H1 (cell line): ENCODE data around the gene NGFR. TPM values are rescaled to one million over a fixed set of nuclear protein-coding genes. Genes with fewer than 3 reads are reported as not detected.

Experiments
- ASH2L ChIP-seq: fragments of 200-600, 300-600 bp; sonication (generic); IDR thresholded peaks from one replicate; pipeline ENCODE4 v1.7.1; 2017; ENCODE audit warnings: low read length
- CBX5 ChIP-seq: fragments of 300-800, 300-1000 bp; sonication (generic); IDR thresholded peaks from 2 replicates; pipeline ENCODE4 v1.7.1; 2016; ENCODE audit warnings: antibody characterized with exemption, low read length, low read depth
- HDAC6 ChIP-seq: IDR thresholded peaks from one replicate; pipeline ENCODE4 v1.7.1; 2012; ENCODE audit warnings: low read depth, mild to moderate bottlenecking, inconsistent platforms, low read length, moderate library complexity
- KDM4A ChIP-seq: IDR thresholded peaks from one replicate; pipeline ENCODE4 v1.7.1; 2012; ENCODE audit warnings: low read depth, mild to moderate bottlenecking, moderate library complexity, low read length, inconsistent platforms; ENCODE audit not compliant: severe bottlenecking
- RBBP5 ChIP-seq: IDR thresholded peaks from 2 replicates; pipeline ENCODE4 v1.7.1; 2012; ENCODE audit warnings: low read depth, mild to moderate bottlenecking, inconsistent platforms, low read length, moderate library complexity, borderline replicate concordance
- SAP30 ChIP-seq: fragments of 300-600 bp; sonication (generic); IDR thresholded peaks from 2 replicates; pipeline ENCODE4 v1.7.1; 2012; ENCODE audit warnings: low read length, moderate library complexity, mild to moderate bottlenecking, inconsistent platforms; ENCODE audit not compliant: insufficient read depth, insufficient replicate concordance
- SP1 ChIP-seq: IDR thresholded peaks from 2 replicates; pipeline ENCODE4 v1.6.1; 2011; ENCODE audit warnings: low read depth, low read length
- TEAD4 ChIP-seq: IDR thresholded peaks from 2 replicates; pipeline ENCODE4 v1.6.1; 2012; ENCODE audit warnings: low read depth, low read length, inconsistent platforms, mixed read lengths
- polyA plus RNA-seq, 7 experiments: library from polyadenylated mRNA; depleted of rRNA in 3 of 7; stranded (reverse) in 5 of 7; unstranded in 2 of 7; fragments of >200 nt in 5 of 7; fragments of 200-250 nt in 2 of 7; gene quantifications; 1 replicate in 5 of 7; 2 replicates in 1 of 7; 4 replicates in 1 of 7; pipeline versions ENCODE4 v1.2.1 to v1.2.3, GENCODE V29; 2011 to 2013; ENCODE audit warnings: missing spikeins in 2 of 7, mixed read lengths in 2 of 7
- total RNA-seq: library from RNA; stranded (reverse); fragmentation: NEBNext Ultra II Directional; extraction: Animal tissue kit (Norgen Biotek cat#: 25700); gene quantifications from 2 replicates; pipeline ENCODE4 v1.2.1, GENCODE V29; 2021
- TF ChIP-seq, protein P1 (sequence below): fragments of 300-600 bp; sonication (generic); IDR thresholded peaks from 2 replicates; pipeline ENCODE4 v1.7.1; 2012; ENCODE audit warnings: low read length, moderate library complexity, mild to moderate bottlenecking, inconsistent platforms; ENCODE audit not compliant: insufficient replicate concordance

NGFR gene
- total and polyA plus RNA-seq, 2 of the 8 experiments (the other 6 are each of a cell fraction or from before 2014, with no cell fraction given) = 8.1 to 10.3 TPM

DNA sequence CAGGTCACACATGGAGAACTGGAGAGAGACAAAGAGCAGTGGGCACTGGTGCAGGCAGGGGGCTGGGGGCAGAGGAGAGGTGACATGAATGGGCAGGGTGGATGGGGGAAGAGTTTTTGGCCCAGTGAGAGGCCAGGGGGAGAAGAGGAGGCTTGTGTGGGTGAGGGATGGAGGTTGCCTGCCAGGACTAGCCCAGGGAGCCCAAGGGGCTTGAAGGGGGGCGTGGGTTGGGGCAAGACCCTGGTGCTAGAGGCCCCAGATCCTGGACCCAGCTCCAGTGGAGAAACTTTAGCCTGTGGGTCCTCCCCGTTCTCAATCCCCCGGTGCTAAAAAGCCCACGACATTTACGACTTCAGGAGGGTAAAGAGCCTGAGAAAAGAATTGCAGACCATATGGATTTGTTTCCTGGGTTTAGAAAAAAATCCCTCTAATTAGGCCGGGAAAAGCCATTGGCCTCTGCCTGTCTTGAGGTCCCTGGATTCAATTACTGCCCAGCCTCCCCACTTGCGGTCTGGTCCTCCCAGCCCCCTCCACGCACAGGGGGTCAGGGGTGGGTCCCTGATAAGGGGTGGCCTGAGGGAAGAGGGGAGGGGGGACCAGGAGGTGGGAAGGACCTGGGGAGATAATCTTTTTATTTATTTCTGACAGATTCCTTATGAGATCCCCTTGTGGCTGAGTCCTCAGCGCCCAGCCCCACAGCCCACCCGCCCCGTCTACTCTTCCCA is 33.0 kb downstream of the NGFR start (continued):
- TF ChIP-seq, protein P1, sequence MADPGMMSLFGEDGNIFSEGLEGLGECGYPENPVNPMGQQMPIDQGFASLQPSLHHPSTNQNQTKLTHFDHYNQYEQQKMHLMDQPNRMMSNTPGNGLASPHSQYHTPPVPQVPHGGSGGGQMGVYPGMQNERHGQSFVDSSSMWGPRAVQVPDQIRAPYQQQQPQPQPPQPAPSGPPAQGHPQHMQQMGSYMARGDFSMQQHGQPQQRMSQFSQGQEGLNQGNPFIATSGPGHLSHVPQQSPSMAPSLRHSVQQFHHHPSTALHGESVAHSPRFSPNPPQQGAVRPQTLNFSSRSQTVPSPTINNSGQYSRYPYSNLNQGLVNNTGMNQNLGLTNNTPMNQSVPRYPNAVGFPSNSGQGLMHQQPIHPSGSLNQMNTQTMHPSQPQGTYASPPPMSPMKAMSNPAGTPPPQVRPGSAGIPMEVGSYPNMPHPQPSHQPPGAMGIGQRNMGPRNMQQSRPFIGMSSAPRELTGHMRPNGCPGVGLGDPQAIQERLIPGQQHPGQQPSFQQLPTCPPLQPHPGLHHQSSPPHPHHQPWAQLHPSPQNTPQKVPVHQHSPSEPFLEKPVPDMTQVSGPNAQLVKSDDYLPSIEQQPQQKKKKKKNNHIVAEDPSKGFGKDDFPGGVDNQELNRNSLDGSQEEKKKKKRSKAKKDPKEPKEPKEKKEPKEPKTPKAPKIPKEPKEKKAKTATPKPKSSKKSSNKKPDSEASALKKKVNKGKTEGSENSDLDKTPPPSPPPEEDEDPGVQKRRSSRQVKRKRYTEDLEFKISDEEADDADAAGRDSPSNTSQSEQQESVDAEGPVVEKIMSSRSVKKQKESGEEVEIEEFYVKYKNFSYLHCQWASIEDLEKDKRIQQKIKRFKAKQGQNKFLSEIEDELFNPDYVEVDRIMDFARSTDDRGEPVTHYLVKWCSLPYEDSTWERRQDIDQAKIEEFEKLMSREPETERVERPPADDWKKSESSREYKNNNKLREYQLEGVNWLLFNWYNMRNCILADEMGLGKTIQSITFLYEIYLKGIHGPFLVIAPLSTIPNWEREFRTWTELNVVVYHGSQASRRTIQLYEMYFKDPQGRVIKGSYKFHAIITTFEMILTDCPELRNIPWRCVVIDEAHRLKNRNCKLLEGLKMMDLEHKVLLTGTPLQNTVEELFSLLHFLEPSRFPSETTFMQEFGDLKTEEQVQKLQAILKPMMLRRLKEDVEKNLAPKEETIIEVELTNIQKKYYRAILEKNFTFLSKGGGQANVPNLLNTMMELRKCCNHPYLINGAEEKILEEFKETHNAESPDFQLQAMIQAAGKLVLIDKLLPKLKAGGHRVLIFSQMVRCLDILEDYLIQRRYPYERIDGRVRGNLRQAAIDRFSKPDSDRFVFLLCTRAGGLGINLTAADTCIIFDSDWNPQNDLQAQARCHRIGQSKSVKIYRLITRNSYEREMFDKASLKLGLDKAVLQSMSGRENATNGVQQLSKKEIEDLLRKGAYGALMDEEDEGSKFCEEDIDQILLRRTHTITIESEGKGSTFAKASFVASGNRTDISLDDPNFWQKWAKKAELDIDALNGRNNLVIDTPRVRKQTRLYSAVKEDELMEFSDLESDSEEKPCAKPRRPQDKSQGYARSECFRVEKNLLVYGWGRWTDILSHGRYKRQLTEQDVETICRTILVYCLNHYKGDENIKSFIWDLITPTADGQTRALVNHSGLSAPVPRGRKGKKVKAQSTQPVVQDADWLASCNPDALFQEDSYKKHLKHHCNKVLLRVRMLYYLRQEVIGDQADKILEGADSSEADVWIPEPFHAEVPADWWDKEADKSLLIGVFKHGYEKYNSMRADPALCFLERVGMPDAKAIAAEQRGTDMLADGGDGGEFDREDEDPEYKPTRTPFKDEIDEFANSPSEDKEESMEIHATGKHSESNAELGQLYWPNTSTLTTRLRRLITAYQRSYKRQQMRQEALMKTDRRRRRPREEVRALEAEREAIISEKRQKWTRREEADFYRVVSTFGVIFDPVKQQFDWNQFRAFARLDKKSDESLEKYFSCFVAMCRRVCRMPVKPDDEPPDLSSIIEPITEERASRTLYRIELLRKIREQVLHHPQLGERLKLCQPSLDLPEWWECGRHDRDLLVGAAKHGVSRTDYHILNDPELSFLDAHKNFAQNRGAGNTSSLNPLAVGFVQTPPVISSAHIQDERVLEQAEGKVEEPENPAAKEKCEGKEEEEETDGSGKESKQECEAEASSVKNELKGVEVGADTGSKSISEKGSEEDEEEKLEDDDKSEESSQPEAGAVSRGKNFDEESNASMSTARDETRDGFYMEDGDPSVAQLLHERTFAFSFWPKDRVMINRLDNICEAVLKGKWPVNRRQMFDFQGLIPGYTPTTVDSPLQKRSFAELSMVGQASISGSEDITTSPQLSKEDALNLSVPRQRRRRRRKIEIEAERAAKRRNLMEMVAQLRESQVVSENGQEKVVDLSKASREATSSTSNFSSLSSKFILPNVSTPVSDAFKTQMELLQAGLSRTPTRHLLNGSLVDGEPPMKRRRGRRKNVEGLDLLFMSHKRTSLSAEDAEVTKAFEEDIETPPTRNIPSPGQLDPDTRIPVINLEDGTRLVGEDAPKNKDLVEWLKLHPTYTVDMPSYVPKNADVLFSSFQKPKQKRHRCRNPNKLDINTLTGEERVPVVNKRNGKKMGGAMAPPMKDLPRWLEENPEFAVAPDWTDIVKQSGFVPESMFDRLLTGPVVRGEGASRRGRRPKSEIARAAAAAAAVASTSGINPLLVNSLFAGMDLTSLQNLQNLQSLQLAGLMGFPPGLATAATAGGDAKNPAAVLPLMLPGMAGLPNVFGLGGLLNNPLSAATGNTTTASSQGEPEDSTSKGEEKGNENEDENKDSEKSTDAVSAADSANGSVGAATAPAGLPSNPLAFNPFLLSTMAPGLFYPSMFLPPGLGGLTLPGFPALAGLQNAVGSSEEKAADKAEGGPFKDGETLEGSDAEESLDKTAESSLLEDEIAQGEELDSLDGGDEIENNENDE = no peak
- TF ChIP-seq KDM4A = no peak
- TF ChIP-seq SAP30 = no peak
- no peak for TF ChIP-seq HDAC6
- no peak for TF ChIP-seq RBBP5
- TF ChIP-seq CBX5 = no peak
- TF ChIP-seq SP1 = no peak
- no peak for TF ChIP-seq TEAD4
- TF ChIP-seq ASH2L = no peak
